HepG2 (cell line): Measurements from ENCODE around the gene ZDHHC24. TPM values are rescaled to one million over a fixed set of nuclear protein-coding genes. Genes with fewer than 3 reads are reported as not detected.

Experiments used
- ATAC-seq: fragments of 200-7000 bp; cut with Tn5 transposase; 3 replicates; pipeline ENCODE4 v1.9.1; 2020; ENCODE audit warnings: mild to moderate bottlenecking, moderate library complexity
- BruUV-seq: library from RNA; stranded (reverse); fragments of 400-500 nt; replicated peaks from 2 replicates; lab custom pipeline; 2021; lab: Mats Ljungman, UMichigan
- CTCF ChIA-PET: fragments of 300-600 bp; formaldehyde crosslinking; extraction: SDS; loops from one replicate; lab custom pipeline; 2021; ENCODE audit warnings: low total read pairs, inconsistent platforms, low intra/inter-chr PET ratio; lab: Yijun Ruan, JAX
- POLR2A ChIA-PET: fragments of 350-600 bp; sonication (Branson Sonifier 250); formaldehyde crosslinking; loops from one replicate; lab custom pipeline; 2020; ENCODE audit warnings: antibody characterized with exemption, inconsistent platforms; lab: Yijun Ruan, JAX
- DNase-seq: peaks from one replicate; pipeline ENCODE4 v3.0.0-alpha.2; 2015; ENCODE audit warnings: low spot score
- FAIRE-seq: peaks from 3 replicates; lab custom pipeline; 2011; peaks lifted over from hg19 to GRCh38; lab: Jason Lieb, UNC
- H2AFZ ChIP-seq: one replicate; pipeline ENCODE4 v1.6.1; 2011; ENCODE audit warnings: low read length, inconsistent platforms
- H3K27ac ChIP-seq: fragments of 300-600 bp; 3 replicates; pipeline ENCODE4 v1.8.0; 2011; ENCODE audit warnings: mixed run types, mild to moderate bottlenecking, mixed read lengths, low read length, inconsistent platforms; ENCODE audit not compliant: insufficient read depth; ENCODE audit errors: extremely low read length
- H3K27me3 ChIP-seq, 2 experiments: fragments of 200-600 bp in 1 of 2; 2 replicates in 1 of 2; 3 replicates in 1 of 2; pipeline versions ENCODE4 v1.6.0 to v1.8.0; 2011; ENCODE audit warnings: low read length in 2 of 2, mild to moderate bottlenecking in 2 of 2, moderate library complexity in 2 of 2, inconsistent platforms in 1 of 2; ENCODE audit not compliant: insufficient read depth in 2 of 2, control insufficient read depth in 1 of 2
- H3K36me3 ChIP-seq, 2 experiments: fragments of 200-600 bp in 1 of 2; replicated peaks in 1 of 2; 2 replicates in 1 of 2; 3 replicates in 1 of 2; pipeline versions ENCODE4 v1.5.1 to v1.8.0; 2011; ENCODE audit warnings: low read length in 2 of 2, inconsistent platforms in 1 of 2; ENCODE audit not compliant: insufficient read depth in 2 of 2, control insufficient read depth in 1 of 2
- H3K4me1 ChIP-seq: 2 replicates; pipeline ENCODE4 v1.5.1; 2012; ENCODE audit warnings: low read length, inconsistent platforms; ENCODE audit not compliant: insufficient read depth
- H3K4me2 ChIP-seq: 2 replicates; pipeline ENCODE4 v1.6.0; 2011; ENCODE audit warnings: low read depth, low read length, inconsistent platforms
- H3K4me3 ChIP-seq, 3 experiments: fragments of 200-600 bp in 1 of 3; sonication (generic), shearing (Covaris generic) in 1 of 3; replicated peaks in 1 of 3; 2 replicates each; pipeline ENCODE4 v1.5.1; 2011 to 2016; ENCODE audit warnings: low read length in 3 of 3, inconsistent platforms in 2 of 3, low read depth in 2 of 3, mild to moderate bottlenecking in 2 of 3, control low read depth in 1 of 3, mixed read lengths in 1 of 3; ENCODE audit not compliant: insufficient read depth in 1 of 3
- H3K79me2 ChIP-seq: one replicate; pipeline ENCODE4 v1.6.1; 2011; ENCODE audit warnings: low read length, inconsistent platforms; ENCODE audit not compliant: insufficient read depth
- H3K9ac ChIP-seq: 2 replicates; pipeline ENCODE4 v1.6.0; 2011; ENCODE audit warnings: mild to moderate bottlenecking, low read depth, low read length, inconsistent platforms; ENCODE audit not compliant: insufficient read depth
- H3K9me3 ChIP-seq: 2 replicates; pipeline ENCODE4 v1.5.1; 2012; ENCODE audit warnings: mild to moderate bottlenecking, low read length
- H4K20me1 ChIP-seq: 2 replicates; pipeline ENCODE4 v1.6.0; 2011; ENCODE audit warnings: inconsistent platforms, mild to moderate bottlenecking, low read length, moderate library complexity; ENCODE audit not compliant: insufficient read depth
- ADNP ChIP-seq: sonication (generic); formaldehyde crosslinking; IDR thresholded peaks from 2 replicates; pipeline ENCODE4 v1.4.0; 2020; ENCODE audit warnings: missing genetic modification reagents
- ESRRA ChIP-seq: sonication (generic); formaldehyde crosslinking; IDR thresholded peaks from 2 replicates; pipeline ENCODE4 v1.5.1; 2020; ENCODE audit warnings: mild to moderate bottlenecking, low read depth, missing genetic modification reagents
- HDAC1 ChIP-seq: sonication (generic); formaldehyde crosslinking; IDR thresholded peaks from 2 replicates; pipeline ENCODE4 v1.5.1; 2020; ENCODE audit warnings: mild to moderate bottlenecking, missing genetic modification reagents
- HINFP ChIP-seq: sonication (generic); formaldehyde crosslinking; IDR thresholded peaks from 2 replicates; pipeline ENCODE4 v1.4.0; 2020; ENCODE audit warnings: low read depth, mild to moderate bottlenecking, missing genetic modification reagents
- HNF1A ChIP-seq, 2 experiments: sonication (generic) in 1 of 2; formaldehyde crosslinking in 1 of 2; IDR thresholded peaks; 2 replicates each; pipeline versions ENCODE4 v1.4.0 to v1.6.1; 2016 to 2020; ENCODE audit warnings: borderline replicate concordance in 1 of 2, low read depth in 1 of 2, mild to moderate bottlenecking in 1 of 2, missing genetic modification reagents in 1 of 2
- MEIS1 ChIP-seq: sonication (generic); formaldehyde crosslinking; IDR thresholded peaks from 2 replicates; pipeline ENCODE4 v1.9.0; 2021; ENCODE audit warnings: mild to moderate bottlenecking, missing genetic modification reagents, moderate library complexity, borderline replicate concordance
- ZNF563 ChIP-seq: sonication (generic); formaldehyde crosslinking; IDR thresholded peaks from 2 replicates; pipeline ENCODE4 v1.8.0; 2022; ENCODE audit warnings: mild to moderate bottlenecking, moderate library complexity, missing genetic modification reagents
- ZNF580 ChIP-seq: IDR thresholded peaks from 2 replicates; pipeline ENCODE4 v1.6.1; 2016; ENCODE audit warnings: low read depth, borderline replicate concordance
- ZNF775 ChIP-seq: sonication (generic); formaldehyde crosslinking; IDR thresholded peaks from 2 replicates; pipeline ENCODE4 v1.4.0; 2020; ENCODE audit warnings: missing genetic modification reagents, mild to moderate bottlenecking, moderate library complexity, borderline replicate concordance
- ZNF780A ChIP-seq: sonication (generic); formaldehyde crosslinking; IDR thresholded peaks from 2 replicates; pipeline ENCODE4 v1.8.0; 2022; ENCODE audit warnings: mild to moderate bottlenecking, missing genetic modification reagents, moderate library complexity
- WGBS: methylation state at CpG from one replicate; pipeline ENCODE4 v1.1.6; 2017; ENCODE audit warnings: low lambda C conversion rate; 5-methylcytosine and 5-hydroxymethylcytosine counted together
- in situ Hi-C: cut with HindIII; loops from 2 replicates; pipeline ENCODE4 v1.10.0; 2017; ENCODE audit warnings: low pct_unique_long_range_greater_than_20kb; ENCODE audit not compliant: extremely low pct_ligation_motif_present
- intact Hi-C: fragments of 100-400 bp; cut with micrococcal nuclease; formaldehyde crosslinking; loops from one replicate; pipeline ENCODE4 v1.10.0; 2022; ENCODE audit not compliant: unreplicated experiment
- polyA plus RNA-seq, 8 experiments: library from polyadenylated mRNA; depleted of rRNA in 3 of 8; stranded (reverse) in 7 of 8; unstranded in 1 of 8; fragments of >200 nt; fragmentation: Illumina TruSeq in 4 of 8; extraction: Trizol in 4 of 8; gene quantifications; 2 replicates each; pipeline versions ENCODE4 v1.2.1 to v1.2.3, GENCODE V29; 2011 to 2016; ENCODE audit warnings: low read depth in 4 of 8, missing spikeins in 1 of 8, mixed read lengths in 1 of 8; ENCODE audit not compliant: insufficient read depth in 1 of 8
- total RNA-seq, 5 experiments: library from RNA; depleted of rRNA; stranded (reverse); fragments of >200 nt; fragmentation: Illumina TruSeq; extraction: Trizol; gene quantifications; 2 replicates each; pipeline ENCODE4 v1.2.3, GENCODE V29; 2016; ENCODE audit warnings: low read depth in 1 of 5
- TF ChIP-seq, protein P1 (sequence below): sonication (generic); formaldehyde crosslinking; IDR thresholded peaks from 2 replicates; pipeline ENCODE4 v1.4.0; 2020; ENCODE audit warnings: mild to moderate bottlenecking, missing genetic modification reagents, borderline replicate concordance

Gene ZDHHC24
- total and polyA plus RNA-seq, 2 of the 13 experiments (the other 11 are each of a cell fraction or from before 2014, with no cell fraction given): 4.3 TPM

DNA sequence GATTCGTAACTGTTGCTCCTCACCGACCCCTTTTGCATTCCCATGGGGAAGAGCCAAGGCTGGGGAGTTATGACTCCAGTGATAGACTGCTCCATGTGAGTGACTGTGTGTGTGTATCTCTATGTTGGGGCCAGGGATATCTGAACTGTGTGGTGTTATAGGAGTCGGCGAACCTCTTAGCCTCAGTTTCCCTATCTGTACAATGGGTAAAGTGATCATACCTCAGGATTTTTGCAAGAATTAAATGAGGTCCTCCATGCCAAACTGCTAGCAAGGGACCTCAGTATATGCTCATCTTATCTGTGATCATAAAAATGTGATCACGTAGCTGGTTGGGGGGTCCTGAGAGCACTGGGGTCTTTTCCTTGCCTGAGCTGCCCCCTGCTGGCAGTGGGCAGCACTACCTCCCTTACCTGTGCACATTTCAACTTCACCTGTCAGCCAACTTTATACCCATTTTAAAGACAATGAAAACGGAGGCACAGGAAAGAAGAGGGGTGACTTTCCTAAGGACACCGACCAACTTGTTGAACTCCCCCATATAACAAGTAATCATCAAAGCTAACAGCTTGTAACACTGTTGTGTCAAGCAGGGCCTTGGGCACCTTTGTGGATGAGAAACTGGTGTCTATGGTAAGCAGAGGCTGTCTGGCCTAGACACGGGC lies 67.0 kb downstream of the ZDHHC24 start:
- in situ Hi-C loops (no loop called here), intact Hi-C loops (no loop called here)
- H3K4me1 ChIP-seq: peaks cover 44% of the 10 kb centered on the region
- H3K4me3 ChIP-seq: peak overlapping the region; percentile 70 to 93 (median 92)
- ATAC-seq: no peak
- no peaks in the 10 kb centered on the region for H3K9me3 ChIP-seq
- DNase-seq: peak; percentile 24
- H3K4me2 ChIP-seq: peak overlapping the region; percentile 84
- no peaks in the 10 kb centered on the region for H3K27me3 ChIP-seq
- no peak for FAIRE-seq
- WGBS: 55% methylated on average over 8 of the region's 8 CpGs
- peak overlapping the region; percentile 87 for H3K27ac ChIP-seq
- H4K20me1 ChIP-seq: no peaks in the 10 kb centered on the region; the same call in 1 of the 2 replicates
- BruUV-seq: no TSS peak
- H3K36me3 ChIP-seq: no peaks in the 10 kb centered on the region; a peak in 1 of 5 replicates
- CTCF ChIA-PET: interaction anchor here (2.8 kb wide), 1 partner anchor 70 kb away, joined by 28 read pairs; no protein-coding TSS in a partner anchor
- peak overlapping the region; percentile 94 for H3K9ac ChIP-seq
- POLR2A ChIA-PET: interaction anchor here (1.6 to 1.8 kb wide), 2 partner anchors 12 to 128 kb away, joined by 4 read pairs; partner anchors contain the start of gene PELI3
- peaks cover 2% of the 10 kb centered on the region for H3K79me2 ChIP-seq
- H2AFZ ChIP-seq: no peak overlapping the region
- no peak; the same call in 1 of the 2 replicates for TF ChIP-seq ZNF580
- TF ChIP-seq HNF1A (IDR thresholded peaks at IDR 0.05; ENCODE audit: low read depth): no peak
- TF ChIP-seq HNF1A (CRISPR knock-in tag; IDR thresholded peaks at IDR 0.05; ENCODE audit: borderline replicate concordance): 0 out of 2 replicates have a peak, but pooled peaks have one; percentile 32
- TF ChIP-seq ZNF780A: no peak
- no peak for TF ChIP-seq ZNF563 (CRISPR knock-in tag)
- TF ChIP-seq MEIS1: 0 out of 2 replicates have a peak, but pooled peaks have one; percentile 30
- no peak for TF ChIP-seq HINFP (CRISPR knock-in tag)
- TF ChIP-seq ESRRA (CRISPR knock-in tag): no peak
- TF ChIP-seq, protein P1, sequence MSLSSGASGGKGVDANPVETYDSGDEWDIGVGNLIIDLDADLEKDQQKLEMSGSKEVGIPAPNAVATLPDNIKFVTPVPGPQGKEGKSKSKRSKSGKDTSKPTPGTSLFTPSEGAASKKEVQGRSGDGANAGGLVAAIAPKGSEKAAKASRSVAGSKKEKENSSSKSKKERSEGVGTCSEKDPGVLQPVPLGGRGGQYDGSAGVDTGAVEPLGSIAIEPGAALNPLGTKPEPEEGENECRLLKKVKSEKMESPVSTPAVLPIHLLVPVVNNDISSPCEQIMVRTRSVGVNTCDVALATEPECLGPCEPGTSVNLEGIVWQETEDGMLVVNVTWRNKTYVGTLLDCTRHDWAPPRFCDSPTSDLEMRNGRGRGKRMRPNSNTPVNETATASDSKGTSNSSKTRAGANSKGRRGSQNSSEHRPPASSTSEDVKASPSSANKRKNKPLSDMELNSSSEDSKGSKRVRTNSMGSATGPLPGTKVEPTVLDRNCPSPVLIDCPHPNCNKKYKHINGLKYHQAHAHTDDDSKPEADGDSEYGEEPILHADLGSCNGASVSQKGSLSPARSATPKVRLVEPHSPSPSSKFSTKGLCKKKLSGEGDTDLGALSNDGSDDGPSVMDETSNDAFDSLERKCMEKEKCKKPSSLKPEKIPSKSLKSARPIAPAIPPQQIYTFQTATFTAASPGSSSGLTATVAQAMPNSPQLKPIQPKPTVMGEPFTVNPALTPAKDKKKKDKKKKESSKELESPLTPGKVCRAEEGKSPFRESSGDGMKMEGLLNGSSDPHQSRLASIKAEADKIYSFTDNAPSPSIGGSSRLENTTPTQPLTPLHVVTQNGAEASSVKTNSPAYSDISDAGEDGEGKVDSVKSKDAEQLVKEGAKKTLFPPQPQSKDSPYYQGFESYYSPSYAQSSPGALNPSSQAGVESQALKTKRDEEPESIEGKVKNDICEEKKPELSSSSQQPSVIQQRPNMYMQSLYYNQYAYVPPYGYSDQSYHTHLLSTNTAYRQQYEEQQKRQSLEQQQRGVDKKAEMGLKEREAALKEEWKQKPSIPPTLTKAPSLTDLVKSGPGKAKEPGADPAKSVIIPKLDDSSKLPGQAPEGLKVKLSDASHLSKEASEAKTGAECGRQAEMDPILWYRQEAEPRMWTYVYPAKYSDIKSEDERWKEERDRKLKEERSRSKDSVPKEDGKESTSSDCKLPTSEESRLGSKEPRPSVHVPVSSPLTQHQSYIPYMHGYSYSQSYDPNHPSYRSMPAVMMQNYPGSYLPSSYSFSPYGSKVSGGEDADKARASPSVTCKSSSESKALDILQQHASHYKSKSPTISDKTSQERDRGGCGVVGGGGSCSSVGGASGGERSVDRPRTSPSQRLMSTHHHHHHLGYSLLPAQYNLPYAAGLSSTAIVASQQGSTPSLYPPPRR (CRISPR knock-in tag): no peak
- TF ChIP-seq ADNP (CRISPR knock-in tag): peak; percentile 47; the same call in 1 of the 2 replicates
- TF ChIP-seq HDAC1 (CRISPR knock-in tag): 0 out of 2 replicates have a peak, but pooled peaks have one; percentile 46
- TF ChIP-seq ZNF775 (CRISPR knock-in tag): no peak
